Renal pelvis (tissue), 4 donors: ENCODE results near the gene FURIN. TPM values are rescaled to one million over a fixed set of nuclear protein-coding genes. Genes with fewer than 3 reads are reported as not detected.
A peak's percentile ranks its signal among the peaks of the same experiment; 100 is the strongest.

ENCODE experiments used
- DNase-seq: peaks from one replicate; pipeline ENCODE4 v3.0.0-alpha.2; 2013
- polyA plus RNA-seq, 3 donors: library from polyadenylated mRNA; unstranded; fragments of 120-200 nt; gene quantifications; one replicate each; pipeline ENCODE4 v1.2.1, GENCODE V29; 2013; ENCODE audit not compliant: insufficient read length in 3 of 3

The FURIN gene
- polyA plus RNA-seq, 3 donors, result 43.6 to 54.6 (median 50.6) TPM

DNA sequence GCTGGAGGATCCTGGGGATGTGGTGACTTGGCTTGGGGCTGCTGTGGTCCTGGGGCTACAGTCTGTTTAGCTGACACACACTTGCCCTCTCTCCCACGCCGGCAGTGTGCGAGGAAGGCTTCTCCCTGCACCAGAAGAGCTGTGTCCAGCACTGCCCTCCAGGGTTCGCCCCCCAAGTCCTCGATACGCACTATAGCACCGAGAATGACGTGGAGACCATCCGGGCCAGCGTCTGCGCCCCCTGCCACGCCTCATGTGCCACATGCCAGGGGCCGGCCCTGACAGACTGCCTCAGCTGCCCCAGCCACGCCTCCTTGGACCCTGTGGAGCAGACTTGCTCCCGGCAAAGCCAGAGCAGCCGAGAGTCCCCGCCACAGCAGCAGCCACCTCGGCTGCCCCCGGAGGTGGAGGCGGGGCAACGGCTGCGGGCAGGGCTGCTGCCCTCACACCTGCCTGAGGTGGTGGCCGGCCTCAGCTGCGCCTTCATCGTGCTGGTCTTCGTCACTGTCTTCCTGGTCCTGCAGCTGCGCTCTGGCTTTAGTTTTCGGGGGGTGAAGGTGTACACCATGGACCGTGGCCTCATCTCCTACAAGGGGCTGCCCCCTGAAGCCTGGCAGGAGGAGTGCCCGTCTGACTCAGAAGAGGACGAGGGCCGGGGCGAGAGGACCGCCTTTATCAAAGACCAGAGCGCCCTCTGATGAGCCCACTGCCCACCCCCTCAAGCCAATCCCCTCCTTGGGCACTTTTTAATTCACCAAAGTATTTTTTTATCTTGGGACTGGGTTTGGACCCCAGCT is 13.0 kb downstream of the FURIN start:
- no peak for DNase-seq

DNA sequence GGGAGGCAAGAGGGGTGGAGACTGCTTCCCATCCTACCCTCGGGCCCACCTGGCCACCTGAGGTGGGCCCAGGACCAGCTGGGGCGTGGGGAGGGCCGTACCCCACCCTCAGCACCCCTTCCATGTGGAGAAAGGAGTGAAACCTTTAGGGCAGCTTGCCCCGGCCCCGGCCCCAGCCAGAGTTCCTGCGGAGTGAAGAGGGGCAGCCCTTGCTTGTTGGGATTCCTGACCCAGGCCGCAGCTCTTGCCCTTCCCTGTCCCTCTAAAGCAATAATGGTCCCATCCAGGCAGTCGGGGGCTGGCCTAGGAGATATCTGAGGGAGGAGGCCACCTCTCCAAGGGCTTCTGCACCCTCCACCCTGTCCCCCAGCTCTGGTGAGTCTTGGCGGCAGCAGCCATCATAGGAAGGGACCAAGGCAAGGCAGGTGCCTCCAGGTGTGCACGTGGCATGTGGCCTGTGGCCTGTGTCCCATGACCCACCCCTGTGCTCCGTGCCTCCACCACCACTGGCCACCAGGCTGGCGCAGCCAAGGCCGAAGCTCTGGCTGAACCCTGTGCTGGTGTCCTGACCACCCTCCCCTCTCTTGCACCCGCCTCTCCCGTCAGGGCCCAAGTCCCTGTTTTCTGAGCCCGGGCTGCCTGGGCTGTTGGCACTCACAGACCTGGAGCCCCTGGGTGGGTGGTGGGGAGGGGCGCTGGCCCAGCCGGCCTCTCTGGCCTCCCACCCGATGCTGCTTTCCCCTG is 13.8 kb downstream of the FURIN start:
- DNase-seq, result no peak

GRCh38 chr15:90882781-90883525 is 14.6 kb downstream of the FURIN start:
- DNase-seq, result no peak

GRCh38 chr15:90883526-90883975 is 15.2 kb downstream of the FURIN start:
- no peak for DNase-seq

- peak; percentile 70 for DNase-seq
Observed at GRCh38 chr15:90883976-90884718, 15.8 kb downstream of the FURIN start, which contains the start of gene FES. Gene FES (plus strand): TSS chr15:90884504. CDS start chr15:90885046, 542 bp downstream.

- no peak for DNase-seq
Observed at GRCh38 chr15:90884719-90885431, 16.5 kb downstream of the FURIN start.

DNA sequence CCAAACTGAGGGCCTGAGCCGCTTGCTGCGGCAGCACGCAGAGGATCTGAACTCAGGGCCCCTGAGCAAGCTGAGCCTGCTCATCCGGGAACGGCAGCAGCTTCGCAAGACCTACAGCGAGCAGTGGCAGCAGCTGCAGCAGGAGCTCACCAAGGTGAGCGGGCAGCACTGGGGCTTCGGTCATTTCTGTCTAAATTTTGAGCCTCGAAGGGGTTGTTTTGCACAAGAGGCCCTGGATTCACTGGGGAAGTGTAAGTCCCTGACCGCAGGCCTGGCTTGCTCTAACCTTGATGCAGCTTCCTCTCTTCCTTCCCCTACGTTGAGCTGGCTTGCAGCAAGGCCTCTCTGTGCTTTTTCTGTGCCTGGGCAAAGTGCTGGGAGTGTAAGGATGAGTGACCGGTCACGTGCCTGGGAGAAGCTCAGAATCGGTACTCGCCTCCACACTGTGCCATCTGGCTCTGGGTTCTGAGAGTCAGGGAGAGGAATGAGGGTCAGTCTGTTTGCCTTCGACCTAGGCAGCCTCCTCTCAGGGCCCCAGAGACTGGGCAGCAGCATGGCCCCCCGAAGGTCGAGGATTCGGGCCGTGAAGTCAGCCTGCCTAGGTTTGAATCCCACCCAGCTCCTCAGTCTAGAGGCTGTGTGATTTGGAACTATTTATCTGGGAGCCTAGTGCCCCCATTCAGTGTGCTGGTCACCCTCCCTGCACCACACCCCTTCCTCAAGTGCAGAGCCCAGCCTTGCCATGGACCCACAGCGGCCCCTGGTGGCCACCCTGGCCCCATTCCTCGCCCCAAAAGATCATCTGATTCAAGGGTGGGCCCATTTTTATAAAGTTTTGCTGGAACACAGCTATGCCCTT is 17.3 kb downstream of the FURIN start:
- DNase-seq, result peak; percentile 56

- no peak for DNase-seq
Observed at GRCh38 chr15:90886291-90886614, 17.9 kb downstream of the FURIN start.

DNA sequence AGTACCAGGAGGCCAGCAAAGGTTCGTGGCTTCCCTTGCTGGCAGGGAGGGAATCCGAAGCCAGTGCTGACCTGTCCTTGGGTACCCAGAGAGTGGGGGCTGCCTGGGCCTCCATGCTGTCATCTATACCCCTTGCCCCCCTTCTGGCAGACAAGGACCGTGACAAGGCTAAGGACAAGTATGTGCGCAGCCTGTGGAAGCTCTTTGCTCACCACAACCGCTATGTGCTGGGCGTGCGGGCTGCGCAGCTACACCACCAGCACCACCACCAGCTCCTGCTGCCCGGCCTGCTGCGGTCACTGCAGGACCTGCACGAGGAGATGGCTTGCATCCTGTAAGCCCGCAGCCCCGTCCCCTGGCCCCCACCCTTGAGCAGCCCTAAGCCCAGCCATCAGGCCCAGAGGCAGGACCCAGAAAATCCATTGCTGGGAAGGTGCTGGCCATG is 18.7 kb downstream of the FURIN start:
- no peak for DNase-seq

DNA sequence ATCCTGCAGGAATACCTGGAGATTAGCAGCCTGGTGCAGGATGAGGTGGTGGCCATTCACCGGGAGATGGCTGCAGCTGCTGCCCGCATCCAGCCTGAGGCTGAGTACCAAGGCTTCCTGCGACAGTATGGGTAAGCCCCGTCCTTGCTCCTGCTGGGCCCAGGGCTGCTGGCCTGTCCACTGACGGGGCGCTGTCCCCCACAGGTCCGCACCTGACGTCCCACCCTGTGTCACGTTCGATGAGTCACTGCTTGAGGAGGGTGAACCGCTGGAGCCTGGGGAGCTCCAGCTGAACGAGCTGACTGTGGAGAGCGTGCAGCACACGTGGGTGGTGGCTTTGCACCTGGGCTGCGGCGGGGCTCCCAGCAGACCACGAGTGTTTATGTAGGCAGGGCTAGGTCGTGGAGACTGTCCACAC is 20.9 kb downstream of the FURIN start:
- DNase-seq, result no peak

DNA sequence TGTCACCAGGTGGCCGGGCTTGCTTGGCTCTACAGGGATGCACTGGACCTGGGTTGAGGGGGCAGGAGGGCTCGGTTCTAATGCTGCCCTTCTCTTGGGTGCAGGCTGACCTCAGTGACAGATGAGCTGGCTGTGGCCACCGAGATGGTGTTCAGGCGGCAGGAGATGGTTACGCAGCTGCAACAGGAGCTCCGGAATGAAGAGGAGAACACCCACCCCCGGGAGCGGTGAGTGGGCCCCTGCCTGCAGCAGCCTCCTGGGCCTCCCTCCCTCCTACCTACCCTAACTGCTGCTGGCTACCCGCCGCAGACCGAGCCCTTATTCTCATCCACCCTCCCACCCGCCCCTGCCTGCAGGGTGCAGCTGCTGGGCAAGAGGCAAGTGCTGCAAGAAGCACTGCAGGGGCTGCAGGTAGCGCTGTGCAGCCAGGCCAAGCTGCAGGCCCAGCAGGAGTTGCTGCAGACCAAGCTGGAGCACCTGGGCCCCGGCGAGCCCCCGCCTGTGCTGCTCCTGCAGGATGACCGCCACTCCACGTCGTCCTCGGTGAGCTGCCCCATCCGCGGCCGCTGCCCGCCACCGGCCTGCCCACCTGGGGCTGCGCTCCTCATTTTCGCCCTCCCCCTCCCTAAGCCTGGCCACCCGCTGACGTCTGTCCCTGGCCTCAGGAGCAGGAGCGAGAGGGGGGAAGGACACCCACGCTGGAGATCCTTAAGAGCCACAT is 21.5 kb downstream of the FURIN start:
- DNase-seq, result no peak

- no peak for DNase-seq
Observed at GRCh38 chr15:90890839-90891238, 22.5 kb downstream of the FURIN start.

- no peak for DNase-seq
Observed at GRCh38 chr15:90891346-90891949, 23.1 kb downstream of the FURIN start.

DNA sequence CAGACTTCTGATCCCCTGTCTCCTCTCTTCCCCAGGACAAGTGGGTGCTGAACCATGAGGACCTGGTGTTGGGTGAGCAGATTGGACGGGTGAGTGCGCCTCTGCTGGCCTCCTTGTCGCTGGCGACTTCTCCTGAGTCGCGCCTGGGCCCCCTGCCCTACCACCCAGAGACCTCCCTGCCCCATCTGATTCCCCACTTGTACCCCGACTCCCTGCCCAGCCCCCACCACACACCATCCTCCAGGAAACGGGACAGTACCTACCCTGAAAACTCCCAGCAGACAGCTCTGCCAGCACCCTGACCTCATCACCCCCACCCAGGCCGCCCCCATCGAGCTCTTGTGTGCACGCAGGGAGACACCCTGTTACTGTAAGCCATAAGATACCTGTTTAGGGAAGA is 23.6 kb downstream of the FURIN start:
- no peak for DNase-seq

DNA sequence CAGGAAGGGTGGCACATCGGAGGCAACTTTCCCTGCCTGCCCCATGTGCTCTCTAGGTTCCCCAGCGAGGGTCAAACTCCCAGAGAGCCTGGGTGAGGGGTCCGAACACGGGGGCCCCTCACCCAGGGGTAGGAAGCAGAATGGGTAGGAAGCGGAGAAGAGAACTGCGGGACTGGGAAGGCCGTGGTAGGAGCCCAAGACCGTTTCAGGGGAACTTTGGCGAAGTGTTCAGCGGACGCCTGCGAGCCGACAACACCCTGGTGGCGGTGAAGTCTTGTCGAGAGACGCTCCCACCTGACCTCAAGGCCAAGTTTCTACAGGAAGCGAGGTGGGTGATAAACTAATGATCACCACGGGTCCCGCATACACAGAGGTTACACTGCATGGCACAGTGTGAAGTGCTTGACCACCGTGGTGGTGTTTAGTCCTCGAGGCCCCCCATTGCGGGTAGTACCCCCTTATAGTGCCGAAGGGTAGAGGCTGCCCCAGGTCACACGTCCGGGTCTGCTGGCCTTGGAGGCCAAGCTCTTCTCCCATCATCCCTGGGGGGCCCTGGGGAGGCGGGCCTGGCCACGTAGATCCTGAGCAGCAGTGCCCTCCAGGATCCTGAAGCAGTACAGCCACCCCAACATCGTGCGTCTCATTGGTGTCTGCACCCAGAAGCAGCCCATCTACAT is 24.2 kb downstream of the FURIN start:
- DNase-seq, result no peak

DNA sequence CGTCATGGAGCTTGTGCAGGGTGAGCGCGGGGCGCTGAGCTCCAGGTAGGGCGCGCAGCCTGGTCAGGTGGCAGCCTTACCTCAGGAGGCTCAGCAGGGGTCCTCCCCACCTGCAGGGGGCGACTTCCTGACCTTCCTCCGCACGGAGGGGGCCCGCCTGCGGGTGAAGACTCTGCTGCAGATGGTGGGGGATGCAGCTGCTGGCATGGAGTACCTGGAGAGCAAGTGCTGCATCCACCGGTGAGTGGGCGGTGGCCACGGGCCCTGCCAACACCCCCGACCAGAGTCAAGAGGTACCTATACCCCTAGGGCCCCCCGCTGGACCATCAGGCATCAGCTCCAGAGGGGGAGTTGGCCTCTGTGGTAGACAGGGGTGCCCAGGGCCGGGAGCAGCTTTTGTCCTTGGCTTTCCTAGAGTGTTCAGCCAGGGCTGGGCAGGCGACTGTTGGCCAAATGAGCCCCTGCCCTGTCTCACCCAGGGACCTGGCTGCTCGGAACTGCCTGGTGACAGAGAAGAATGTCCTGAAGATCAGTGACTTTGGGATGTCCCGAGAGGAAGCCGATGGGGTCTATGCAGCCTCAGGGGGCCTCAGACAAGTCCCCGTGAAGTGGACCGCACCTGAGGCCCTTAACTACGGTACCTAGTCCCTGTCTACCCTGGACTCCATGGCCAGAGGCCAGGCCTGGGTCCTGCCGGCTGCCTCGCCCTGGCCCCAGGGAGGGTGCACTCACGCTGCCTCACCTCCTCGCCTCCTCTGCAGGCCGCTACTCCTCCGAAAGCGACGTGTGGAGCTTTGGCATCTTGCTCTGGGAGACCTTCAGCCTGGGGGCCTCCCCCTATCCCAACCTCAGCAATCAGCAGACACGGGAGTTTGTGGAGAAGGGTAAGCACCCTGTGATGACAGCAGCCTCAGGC is 25.0 kb downstream of the FURIN start:
- no peak for DNase-seq

DNA sequence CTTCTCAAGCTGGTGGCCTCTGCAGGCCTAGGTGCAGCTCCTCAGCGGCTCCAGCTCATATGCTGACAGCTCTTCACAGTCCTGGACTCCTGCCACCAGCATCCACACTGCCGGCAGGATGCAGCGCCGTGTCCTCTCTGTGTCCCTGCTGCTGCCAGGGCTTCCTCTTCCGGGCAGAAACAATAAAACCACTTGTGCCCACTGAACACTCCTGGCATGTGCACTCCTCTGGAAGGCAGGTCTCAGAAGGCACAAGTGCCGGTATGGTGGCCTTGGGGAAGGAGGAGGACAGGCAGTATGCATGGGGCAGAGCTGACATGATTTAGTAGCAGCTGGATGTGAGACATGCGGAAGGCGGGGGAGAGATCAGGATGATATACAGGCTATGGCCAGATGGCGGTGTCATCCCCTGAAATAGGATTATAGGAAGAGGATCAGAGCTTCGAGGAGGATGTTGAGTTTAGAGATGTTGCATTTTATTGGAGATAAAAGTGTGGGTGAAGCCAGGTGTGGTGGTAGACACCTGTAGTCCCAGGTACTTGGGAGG is 27.3 kb downstream of the FURIN start:
- peak; percentile 54 for DNase-seq
